T-helper 2 cell treated with Interferon-gamma antibody and Interleukin-4, amounts not matched to agents 5 μg/mL and 100 μg/mL, for 36 hours (primary cell): ENCODE data around the gene METRNL.
"Not testable (repeated sequence)": the region's sequence is repeated elsewhere in the genome, so short reads cannot be mapped to it uniquely, and the experiment has no call there.

Experiments
- DNase-seq: peaks from one replicate; pipeline ENCODE4 v3.0.0; 2021; ENCODE audit warnings: low spot score
- H3K27ac Mint-ChIP-seq: one replicate; pipeline ENCODE4 v1.8.0; 2021; ENCODE audit warnings: mild to moderate bottlenecking, mixed read lengths
- H3K27me3 Mint-ChIP-seq: one replicate; pipeline ENCODE4 v1.8.0; 2021; ENCODE audit warnings: low read depth, mixed read lengths
- H3K36me3 Mint-ChIP-seq: one replicate; pipeline ENCODE4 v1.8.0; 2021; ENCODE audit warnings: low read depth, mixed read lengths
- H3K4me1 Mint-ChIP-seq: one replicate; pipeline ENCODE4 v1.8.0; 2021; ENCODE audit warnings: low read depth, mixed read lengths
- H3K4me3 Mint-ChIP-seq: one replicate; pipeline ENCODE4 v1.8.0; 2022; ENCODE audit warnings: mild to moderate bottlenecking, moderate library complexity, mixed read lengths
- H3K9me3 Mint-ChIP-seq: one replicate; pipeline ENCODE4 v1.8.0; 2021; ENCODE audit warnings: mixed read lengths

METRNL gene

GRCh38 chr17:83056583-83057396, 22.6 kb upstream of the METRNL start:
- DNase-seq, result no peak
- Mint-ChIP-seq H3K4me3 (no peak overlapping the region), H3K36me3 (no peaks in the 10 kb centered on the region), H3K4me1 (peaks cover 7% of the 10 kb centered on the region), H3K27me3 (no peaks in the 10 kb centered on the region), H3K9me3 (no peaks in the 10 kb centered on the region), H3K27ac (no peak overlapping the region)

DNA sequence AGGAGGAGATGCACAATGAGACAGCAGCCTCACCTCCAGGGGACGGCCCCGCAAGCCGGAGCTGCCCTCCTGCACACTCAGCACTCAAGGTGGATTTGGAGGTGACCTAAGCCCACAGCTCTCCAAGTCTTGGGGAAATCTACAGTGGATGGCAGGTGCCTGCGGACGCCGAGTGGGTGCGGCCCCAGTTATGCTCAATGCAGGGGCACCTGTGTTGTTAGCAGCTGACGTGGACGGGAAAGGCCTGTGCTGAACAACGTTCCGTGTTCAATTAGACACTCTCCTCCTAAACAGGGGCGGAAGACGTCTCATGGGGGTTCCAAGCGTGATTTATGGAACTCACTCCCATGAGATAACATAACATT, 22.0 kb upstream of the METRNL start:
- Mint-ChIP-seq H3K9me3 (no peaks in the 10 kb centered on the region), H3K4me1 (peaks cover 7% of the 10 kb centered on the region), H3K36me3 (no peaks in the 10 kb centered on the region), H3K4me3 (no peak overlapping the region), H3K27ac (no peak overlapping the region), H3K27me3 (no peaks in the 10 kb centered on the region)
- no peak for DNase-seq

DNA sequence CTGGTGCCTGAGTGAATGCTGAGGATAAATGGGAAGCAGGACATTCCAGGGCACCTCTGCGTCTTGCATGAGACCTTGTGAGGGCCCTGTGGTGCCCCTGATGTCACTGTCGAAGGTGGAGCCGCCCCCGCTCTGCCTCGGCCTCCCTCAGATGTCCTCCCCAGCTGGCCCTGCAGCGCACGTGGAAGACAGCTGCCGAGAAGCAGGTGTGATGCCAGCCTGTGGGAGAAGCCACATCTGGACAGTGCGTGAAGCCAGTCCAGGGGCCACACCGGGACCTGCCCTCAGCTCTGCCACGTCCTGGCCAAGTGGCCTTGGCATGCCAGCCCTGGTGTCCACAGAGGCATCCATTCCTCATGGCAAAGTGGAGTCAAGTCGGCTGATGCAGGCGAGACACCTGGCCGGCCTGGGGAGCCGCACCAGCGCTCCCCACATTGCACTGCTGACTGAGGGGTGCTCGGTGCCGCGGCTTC, 21.6 kb upstream of the METRNL start:
- Mint-ChIP-seq H3K27me3 (no peaks in the 10 kb centered on the region), H3K4me3 (no peak overlapping the region), H3K27ac (no peak overlapping the region), H3K36me3 (no peaks in the 10 kb centered on the region), H3K4me1 (peaks cover 7% of the 10 kb centered on the region), H3K9me3 (no peaks in the 10 kb centered on the region)
- no peak for DNase-seq

DNA sequence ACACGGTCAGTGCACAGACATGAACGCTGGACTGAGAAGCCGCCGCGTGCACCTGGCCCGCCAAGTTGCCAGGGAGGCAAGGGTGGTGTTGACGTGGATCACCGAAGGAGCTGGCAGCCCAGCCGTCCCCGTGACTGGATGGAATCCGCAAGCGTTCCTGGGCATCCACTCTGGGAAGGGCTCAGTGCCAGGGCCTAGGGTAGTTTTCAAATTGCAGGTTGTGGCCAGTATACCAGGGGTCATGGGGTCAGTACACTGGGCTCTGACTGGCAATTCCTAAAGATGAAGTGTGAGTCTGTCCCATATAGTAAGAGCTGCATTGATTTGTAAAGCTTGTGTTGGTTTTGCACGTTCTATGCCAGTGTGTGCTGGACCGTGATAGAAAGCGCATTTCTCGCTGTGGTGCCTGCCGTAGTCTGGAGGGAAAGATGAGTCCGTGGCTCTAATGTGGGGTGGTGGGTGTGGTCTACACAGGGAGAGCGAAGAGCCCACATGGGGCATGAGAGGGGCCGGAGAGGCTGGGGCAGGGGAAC, 21.1 kb upstream of the METRNL start:
- H3K36me3 Mint-ChIP-seq, result no peaks in the 10 kb centered on the region
- no peak for DNase-seq
- H3K4me3 Mint-ChIP-seq, result no peak overlapping the region
- H3K27ac Mint-ChIP-seq, result no peak overlapping the region
- no peaks in the 10 kb centered on the region for H3K27me3 Mint-ChIP-seq
- H3K4me1 Mint-ChIP-seq, result peaks cover 7% of the 10 kb centered on the region
- no peaks in the 10 kb centered on the region for H3K9me3 Mint-ChIP-seq

- H3K27ac Mint-ChIP-seq, result no peak overlapping the region
- no peaks in the 10 kb centered on the region for H3K36me3 Mint-ChIP-seq
- no peaks in the 10 kb centered on the region for H3K9me3 Mint-ChIP-seq
- no peak for DNase-seq
- H3K4me3 Mint-ChIP-seq, result no peak overlapping the region
- H3K27me3 Mint-ChIP-seq, result no peaks in the 10 kb centered on the region
- no peaks in the 10 kb centered on the region for H3K4me1 Mint-ChIP-seq
Observed at GRCh38 chr17:83061586-83061985, 17.8 kb upstream of the METRNL start.

DNA sequence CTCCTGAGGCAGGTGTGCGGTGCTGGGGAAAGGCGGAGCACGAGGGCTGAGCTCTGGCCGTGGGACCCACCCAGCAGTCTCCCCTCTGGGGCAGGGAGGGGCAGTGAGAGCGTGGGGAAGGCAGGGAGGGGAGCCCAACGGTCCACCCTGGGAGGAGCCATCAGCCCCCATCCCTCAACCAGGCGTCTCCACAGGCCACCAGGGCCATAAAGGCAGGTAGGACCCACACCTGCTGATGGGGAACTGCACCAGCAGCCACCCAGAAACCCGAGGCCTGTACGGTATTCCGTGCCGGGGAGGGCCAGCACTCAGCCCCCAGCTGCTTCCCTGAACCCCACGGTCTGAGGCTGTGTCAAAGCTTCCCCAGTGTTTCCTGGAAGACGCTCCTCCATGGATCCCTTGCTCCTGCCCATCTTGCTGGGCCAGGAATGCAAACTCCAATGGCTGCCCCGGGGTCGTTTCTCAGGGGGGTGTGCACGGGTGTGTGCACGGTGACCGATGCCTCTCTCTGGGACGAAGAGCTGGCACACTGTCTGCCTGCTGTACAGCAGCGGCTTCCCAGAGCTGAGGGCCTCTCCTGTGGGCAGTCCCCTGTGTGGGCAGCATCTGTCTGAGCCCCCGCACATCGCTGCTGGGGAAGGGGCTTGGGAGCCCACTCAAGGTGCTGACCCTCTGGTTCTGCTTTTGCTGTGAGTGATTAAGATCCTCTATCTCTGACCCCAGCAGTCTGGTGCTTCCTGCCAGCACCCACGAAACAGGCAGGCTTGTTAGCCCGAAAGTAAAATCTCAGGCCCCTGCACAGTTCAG, 17.2 kb upstream of the METRNL start:
- Mint-ChIP-seq H3K9me3 (no peaks in the 10 kb centered on the region), H3K27ac (no peak overlapping the region), H3K4me1 (no peaks in the 10 kb centered on the region), H3K36me3 (no peaks in the 10 kb centered on the region), H3K4me3 (no peak overlapping the region), H3K27me3 (no peaks in the 10 kb centered on the region)
- no peak for DNase-seq

GRCh38 chr17:83062818-83063671, 16.4 kb upstream of the METRNL start:
- peaks cover 3% of the 10 kb centered on the region for H3K4me1 Mint-ChIP-seq

DNA sequence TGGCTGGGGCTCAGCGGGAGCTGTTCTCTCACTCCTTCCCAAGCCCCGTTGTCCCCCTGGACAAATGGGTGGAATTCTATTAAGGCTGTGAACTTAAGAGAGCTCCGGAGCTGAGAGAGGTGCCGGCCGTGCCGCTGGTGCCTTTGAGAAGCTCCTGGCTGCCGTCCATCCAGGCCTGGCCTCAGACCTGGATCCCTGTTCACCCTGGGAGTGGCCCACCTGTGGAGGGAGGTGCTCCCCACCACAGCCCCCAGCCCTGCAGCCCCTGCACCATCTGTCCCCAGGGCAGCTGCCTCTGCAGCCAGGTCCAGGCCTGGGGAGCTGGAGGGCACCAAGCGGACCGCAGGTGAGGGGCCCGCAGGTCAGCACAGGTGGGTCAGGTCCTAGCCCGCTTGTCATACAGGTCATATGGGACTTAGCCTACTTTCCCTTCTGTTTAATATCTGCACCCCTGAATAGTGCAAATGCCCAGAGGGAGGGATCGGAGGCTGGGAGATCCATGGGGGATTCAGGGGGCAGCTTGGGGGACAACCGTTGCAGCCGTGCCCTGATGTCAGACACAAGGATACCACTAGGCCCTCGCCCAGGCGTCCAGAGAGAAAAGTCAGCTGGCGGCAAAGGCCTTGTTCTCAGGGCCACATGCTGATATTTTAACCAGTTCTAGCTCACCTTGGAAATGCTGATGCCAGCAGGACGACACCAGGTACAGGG, 15.2 kb upstream of the METRNL start:
- H3K4me1 Mint-ChIP-seq, result peaks cover 3% of the 10 kb centered on the region
- no peak overlapping the region for H3K4me3 Mint-ChIP-seq
- H3K27ac Mint-ChIP-seq, result no peak overlapping the region
- no peaks in the 10 kb centered on the region for H3K9me3 Mint-ChIP-seq
- H3K36me3 Mint-ChIP-seq, result no peaks in the 10 kb centered on the region
- DNase-seq, result no peak
- H3K27me3 Mint-ChIP-seq, result no peaks in the 10 kb centered on the region

More at GRCh38 chr17:83062818-83063671, 16.4 kb upstream of the METRNL start:
- H3K9me3 Mint-ChIP-seq, result no peaks in the 10 kb centered on the region
- H3K4me3 Mint-ChIP-seq, result no peak overlapping the region
- H3K27me3 Mint-ChIP-seq, result no peaks in the 10 kb centered on the region
- no peaks in the 10 kb centered on the region for H3K36me3 Mint-ChIP-seq
- no peak for DNase-seq
- no peak overlapping the region for H3K27ac Mint-ChIP-seq

- no peak for DNase-seq
- H3K9me3 Mint-ChIP-seq, result no peaks in the 10 kb centered on the region
- H3K36me3 Mint-ChIP-seq, result no peaks in the 10 kb centered on the region
- peaks cover 6% of the 10 kb centered on the region for H3K4me1 Mint-ChIP-seq
- no peak overlapping the region for H3K27ac Mint-ChIP-seq
- H3K4me3 Mint-ChIP-seq, result no peak overlapping the region
- no peaks in the 10 kb centered on the region for H3K27me3 Mint-ChIP-seq
Observed at GRCh38 chr17:83064732-83065659, 14.4 kb upstream of the METRNL start.

- H3K27me3 Mint-ChIP-seq, result no peaks in the 10 kb centered on the region
- peak overlapping the region; percentile 10 for H3K27ac Mint-ChIP-seq
- H3K4me1 Mint-ChIP-seq, result peaks cover 12% of the 10 kb centered on the region
- no peaks in the 10 kb centered on the region for H3K36me3 Mint-ChIP-seq
- no peaks in the 10 kb centered on the region for H3K9me3 Mint-ChIP-seq
- no peak for DNase-seq
- no peak overlapping the region for H3K4me3 Mint-ChIP-seq
Observed at GRCh38 chr17:83065660-83066542, 13.5 kb upstream of the METRNL start.

- H3K36me3 Mint-ChIP-seq, H3K27ac Mint-ChIP-seq, DNase-seq, H3K4me3 Mint-ChIP-seq, H3K9me3 Mint-ChIP-seq, H3K27me3 Mint-ChIP-seq: not testable (repeated sequence)
- H3K4me1 Mint-ChIP-seq, result peaks cover 17% of the 10 kb centered on the region
Observed at GRCh38 chr17:83066543-83066890, 12.9 kb upstream of the METRNL start.
